Endothelial cell of umbilical vein (primary cell): ENCODE measurements around the gene WIPF3. TPM values are rescaled to one million over a fixed set of nuclear protein-coding genes. Genes with fewer than 3 reads are reported as not detected.

ENCODE experiments used
- BruUV-seq: library from RNA; stranded (reverse); fragments of 400-500 nt; replicated peaks from 2 replicates; lab custom pipeline; 2021; lab: Mats Ljungman, UMichigan
- CTCF ChIA-PET: fragments of 300-600, 350-600 bp; sonication (Branson Sonifier 250); formaldehyde crosslinking; loops from one replicate; lab custom pipeline; 2021; ENCODE audit warnings: antibody characterized with exemption, inconsistent platforms; lab: Charles Lee
- POLR2A ChIA-PET: fragments of 300-600, 350-600 bp; sonication (Branson Sonifier 250); formaldehyde crosslinking; loops from one replicate; lab custom pipeline; 2021; ENCODE audit warnings: antibody characterized with exemption, inconsistent platforms; lab: Charles Lee
- DNase-seq: peaks from one replicate; pipeline ENCODE4 v3.0.0-alpha.2; 2011; ENCODE audit warnings: low read depth, low spot score
- FAIRE-seq: peaks from 2 replicates; lab custom pipeline; 2011; peaks lifted over from hg19 to GRCh38; lab: Jason Lieb, UNC
- H2AFZ ChIP-seq: 2 replicates; pipeline ENCODE4 v1.6.0; 2012; ENCODE audit warnings: low read depth, low read length, control low read depth, inconsistent platforms
- H3K27ac ChIP-seq: 2 replicates; pipeline ENCODE4 v1.5.1; 2011; ENCODE audit warnings: low read depth, mild to moderate bottlenecking, control low read depth, low read length, moderate library complexity; ENCODE audit not compliant: insufficient read depth
- H3K27me3 ChIP-seq, 2 experiments: 2 replicates each; pipeline versions ENCODE4 v1.6.0 to v1.6.1; 2011; ENCODE audit warnings: low read length in 2 of 2, mixed read lengths in 1 of 2; ENCODE audit not compliant: control insufficient read depth in 2 of 2, insufficient read depth in 2 of 2
- H3K36me3 ChIP-seq, 2 experiments: 2 replicates in 1 of 2; 3 replicates in 1 of 2; pipeline ENCODE4 v1.5.1; 2011; ENCODE audit warnings: low read length in 2 of 2, mild to moderate bottlenecking in 1 of 2, moderate library complexity in 1 of 2; ENCODE audit not compliant: control insufficient read depth in 2 of 2, insufficient read depth in 2 of 2; ENCODE audit errors: extremely low read depth in 1 of 2
- H3K4me1 ChIP-seq: 3 replicates; pipeline ENCODE4 v1.5.1; 2011; ENCODE audit warnings: mild to moderate bottlenecking, low read length; ENCODE audit not compliant: control insufficient read depth, insufficient read depth; ENCODE audit errors: extremely low read depth
- H3K4me2 ChIP-seq: 2 replicates; pipeline ENCODE4 v1.6.1; 2011; ENCODE audit warnings: low read length, control low read depth, mixed read lengths; ENCODE audit not compliant: insufficient read depth
- H3K4me3 ChIP-seq, 3 experiments: fragments of 200-600 bp in 1 of 3; sonication (generic), shearing (Covaris generic) in 1 of 3; replicated peaks in 1 of 3; 2 replicates each; pipeline ENCODE4 v1.5.1; 2011 to 2016; ENCODE audit warnings: control low read depth in 3 of 3, low read length in 3 of 3, mild to moderate bottlenecking in 2 of 3, inconsistent platforms in 1 of 3, low read depth in 1 of 3, moderate library complexity in 1 of 3; ENCODE audit not compliant: insufficient read depth in 1 of 3
- H3K79me2 ChIP-seq: 2 replicates; pipeline ENCODE4 v1.6.0; 2012; ENCODE audit warnings: low read length, inconsistent platforms; ENCODE audit not compliant: control insufficient read depth, insufficient read depth
- H3K9ac ChIP-seq: replicated peaks from 2 replicates; pipeline ENCODE3; 2011; ENCODE audit warnings: low read length, control low read depth; ENCODE audit not compliant: insufficient read depth; ENCODE audit errors: extremely low read depth
- H3K9me1 ChIP-seq: replicated peaks from 3 replicates; pipeline ENCODE4 v1.6.0; 2011; ENCODE audit warnings: mild to moderate bottlenecking, low read length; ENCODE audit not compliant: control insufficient read depth, insufficient read depth; ENCODE audit errors: extremely low read depth
- H3K9me3 ChIP-seq: replicated peaks from 2 replicates; pipeline ENCODE4 v1.5.1; 2012; ENCODE audit warnings: low read length, inconsistent platforms; ENCODE audit not compliant: control insufficient read depth, insufficient read depth
- H4K20me1 ChIP-seq: replicated peaks from 2 replicates; pipeline ENCODE3; 2011; ENCODE audit warnings: mild to moderate bottlenecking, low read length; ENCODE audit not compliant: control insufficient read depth, insufficient read depth; ENCODE audit errors: extremely low read depth
- EZH2 ChIP-seq: IDR thresholded peaks from 2 replicates; pipeline ENCODE4 v1.6.1; 2012; ENCODE audit warnings: borderline replicate concordance, low read depth, mild to moderate bottlenecking, moderate library complexity, low read length, inconsistent platforms; ENCODE audit not compliant: severe bottlenecking
- FOS ChIP-seq: IDR thresholded peaks from 2 replicates; pipeline ENCODE4 v1.6.1; 2011; ENCODE audit warnings: mild to moderate bottlenecking, low read length, moderate library complexity, borderline replicate concordance; ENCODE audit not compliant: insufficient read depth
- GATA2 ChIP-seq: IDR thresholded peaks from 2 replicates; pipeline ENCODE4 v1.7.0; 2011; ENCODE audit warnings: low read depth, mild to moderate bottlenecking, moderate library complexity, mixed read lengths, low read length; ENCODE audit not compliant: insufficient read length, insufficient read depth
- JUN ChIP-seq: IDR thresholded peaks from 2 replicates; pipeline ENCODE4 v1.6.1; 2011; ENCODE audit warnings: borderline replicate concordance, low read depth; ENCODE audit not compliant: insufficient read length, insufficient read depth
- MYC ChIP-seq: IDR thresholded peaks from one replicate; pipeline ENCODE4 v1.6.1; 2011; ENCODE audit warnings: mild to moderate bottlenecking, low read depth, low read length
- POLR2A ChIP-seq: IDR thresholded peaks from 2 replicates; pipeline ENCODE4 v1.6.1; 2012; ENCODE audit warnings: low read depth, mild to moderate bottlenecking, control low read depth, low read length
- POLR2AphosphoS5 ChIP-seq: IDR thresholded peaks from 2 replicates; pipeline ENCODE4 v1.6.1; 2012; ENCODE audit warnings: low read depth, mild to moderate bottlenecking, control low read depth, low read length, moderate library complexity; ENCODE audit not compliant: insufficient read depth
- dilution Hi-C: fragments of 300-500 bp; cut with MboI; formaldehyde crosslinking; loops from one replicate; pipeline ENCODE4 v1.15.0; 2019; ENCODE audit warnings: low sequenced_read_pairs; ENCODE audit not compliant: extremely low pct_ligation_motif_present
- intact Hi-C: fragments of 100-400 bp; cut with micrococcal nuclease; formaldehyde crosslinking; loops from one replicate; pipeline ENCODE4 v1.10.0; 2022
- polyA plus RNA-seq, 4 experiments: library from polyadenylated mRNA; depleted of rRNA in 3 of 4; stranded (reverse) in 3 of 4; unstranded in 1 of 4; fragments of >200 nt; gene quantifications; 2 replicates each; pipeline versions ENCODE4 v1.2.1 to v1.2.3, GENCODE V29; 2011 to 2012; ENCODE audit warnings: missing spikeins in 1 of 4
- small RNA-seq: library from RNA; depleted of rRNA; stranded (forward); fragments of <200 nt; gene quantifications from one replicate; pipeline ENCODE3, GENCODE V24; 2012; ENCODE audit warnings: low replicate concordance, low read depth; ENCODE audit not compliant: insufficient read depth, insufficient read length
- total RNA-seq: library from RNA; stranded (reverse); gene quantifications from 2 replicates; pipeline ENCODE4 v1.2.3, GENCODE V29; 2021
- TF ChIP-seq, protein P1 (sequence below): IDR thresholded peaks from 2 replicates; pipeline ENCODE4 v1.6.1; 2011; ENCODE audit not compliant: insufficient read depth, insufficient read length
- TF ChIP-seq, protein P2 (sequence below), 2 donors: IDR thresholded peaks; 1 replicate in 1 of 2; 2 replicates in 1 of 2; pipeline ENCODE4 v1.5.1; 2011; ENCODE audit warnings: low read length in 2 of 2, mild to moderate bottlenecking in 2 of 2, moderate library complexity in 2 of 2, control low read depth in 1 of 2, inconsistent platforms in 1 of 2, low read depth in 1 of 2; ENCODE audit not compliant: insufficient read depth in 1 of 2; ENCODE audit errors: extremely low read depth in 1 of 2

WIPF3 gene
- total and polyA plus RNA-seq, 2 donors (not counting 3 experiments of a cell fraction or from before 2014, with no cell fraction given) = 0.01 to 0.35 TPM

DNA sequence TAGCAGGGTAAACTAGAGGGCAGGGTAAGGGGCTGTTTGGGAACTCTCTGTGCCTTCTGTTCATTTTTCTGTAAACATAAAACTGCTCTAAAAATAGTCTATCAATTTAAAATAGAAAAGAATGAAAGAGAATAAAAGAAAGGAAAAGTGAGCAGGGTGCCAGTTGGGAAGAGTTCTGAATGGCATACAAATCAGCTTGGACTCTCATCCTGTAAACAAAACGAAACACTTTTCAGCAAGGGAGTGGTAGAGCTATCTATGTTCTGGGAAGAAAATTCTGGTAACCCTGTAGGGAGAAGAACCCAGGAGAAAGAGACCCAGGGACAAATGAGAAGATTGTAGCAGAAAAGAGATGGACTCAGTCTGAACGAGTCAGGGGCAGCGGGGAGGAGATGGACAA, 158.7 kb downstream of the WIPF3 start:
- no TSS peak for BruUV-seq
- TF ChIP-seq, protein P1, sequence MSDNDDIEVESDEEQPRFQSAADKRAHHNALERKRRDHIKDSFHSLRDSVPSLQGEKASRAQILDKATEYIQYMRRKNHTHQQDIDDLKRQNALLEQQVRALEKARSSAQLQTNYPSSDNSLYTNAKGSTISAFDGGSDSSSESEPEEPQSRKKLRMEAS = no peak
- no peak for TF ChIP-seq POLR2A
- TF ChIP-seq, protein P2, sequence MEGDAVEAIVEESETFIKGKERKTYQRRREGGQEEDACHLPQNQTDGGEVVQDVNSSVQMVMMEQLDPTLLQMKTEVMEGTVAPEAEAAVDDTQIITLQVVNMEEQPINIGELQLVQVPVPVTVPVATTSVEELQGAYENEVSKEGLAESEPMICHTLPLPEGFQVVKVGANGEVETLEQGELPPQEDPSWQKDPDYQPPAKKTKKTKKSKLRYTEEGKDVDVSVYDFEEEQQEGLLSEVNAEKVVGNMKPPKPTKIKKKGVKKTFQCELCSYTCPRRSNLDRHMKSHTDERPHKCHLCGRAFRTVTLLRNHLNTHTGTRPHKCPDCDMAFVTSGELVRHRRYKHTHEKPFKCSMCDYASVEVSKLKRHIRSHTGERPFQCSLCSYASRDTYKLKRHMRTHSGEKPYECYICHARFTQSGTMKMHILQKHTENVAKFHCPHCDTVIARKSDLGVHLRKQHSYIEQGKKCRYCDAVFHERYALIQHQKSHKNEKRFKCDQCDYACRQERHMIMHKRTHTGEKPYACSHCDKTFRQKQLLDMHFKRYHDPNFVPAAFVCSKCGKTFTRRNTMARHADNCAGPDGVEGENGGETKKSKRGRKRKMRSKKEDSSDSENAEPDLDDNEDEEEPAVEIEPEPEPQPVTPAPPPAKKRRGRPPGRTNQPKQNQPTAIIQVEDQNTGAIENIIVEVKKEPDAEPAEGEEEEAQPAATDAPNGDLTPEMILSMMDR (IDR thresholded peaks at IDR 0.05; ENCODE audit: extremely low read depth in 1 of 2, insufficient read depth in 1 of 2, low read depth in 1 of 2, low read length in 2 of 2) = no peak
- no peak for TF ChIP-seq POLR2AphosphoS5
- TF ChIP-seq JUN = no peak
- TF ChIP-seq EZH2 = no peak
- no peak for TF ChIP-seq MYC
- TF ChIP-seq GATA2 = no peak
- no peak for TF ChIP-seq FOS
- POLR2A ChIA-PET = no interaction called here
- dilution Hi-C loops (no loop called here), intact Hi-C loops (no loop called here)
- DNase-seq = no peak
- FAIRE-seq = no peak
- H3K9me1 ChIP-seq = no peaks in the 10 kb centered on the region
- H3K9me3 ChIP-seq = no peaks in the 10 kb centered on the region
- no peak overlapping the region for H3K27ac ChIP-seq
- no peak overlapping the region for H3K4me2 ChIP-seq
- H3K79me2 ChIP-seq = peaks cover 20% of the 10 kb centered on the region
- CTCF ChIA-PET = interaction anchor here (1.2 to 1.6 kb wide), 2 partner anchors 10 to 43 kb away, joined by 3 to 4 read pairs; no protein-coding TSS in a partner anchor
- no peak overlapping the region for H3K9ac ChIP-seq
- H3K27me3 ChIP-seq = no peaks in the 10 kb centered on the region
- H3K4me1 ChIP-seq = no peaks in the 10 kb centered on the region
- H4K20me1 ChIP-seq = no peaks in the 10 kb centered on the region
- no peak overlapping the region for H3K4me3 ChIP-seq
- H2AFZ ChIP-seq = no peak overlapping the region
- H3K36me3 ChIP-seq = peaks cover 4 to 11% of the 10 kb centered on the region in 2 experiments

Small RNA genes lying within 50 kb of the gene (small RNA-seq; reads per million reads assigned to genes)
- not detected for gene RF01210

Other genes starting within 250 kb of the WIPF3 start
- 1.8 and 4.1 TPM in 2 replicates for gene PRR15, start 242.7 kb upstream of the WIPF3 start, total RNA-seq
- 5.0 and 6.3 TPM in 2 replicates for gene PRR15, start 242.7 kb upstream of the WIPF3 start, polyA plus RNA-seq
- 125 and 127 TPM in 2 replicates for gene SCRN1, start 183.3 kb downstream of the WIPF3 start, total RNA-seq
- gene SCRN1, start 183.3 kb downstream of the WIPF3 start, polyA plus RNA-seq = 47.3 and 57.0 TPM in 2 replicates
- gene FKBP14, start 220.2 kb downstream of the WIPF3 start, total RNA-seq = 37.4 and 37.6 TPM in 2 replicates
- gene FKBP14, start 220.2 kb downstream of the WIPF3 start, polyA plus RNA-seq = 7.2 and 9.8 TPM in 2 replicates
- 17.9 and 19.8 TPM in 2 replicates for gene PLEKHA8, start 221.9 kb downstream of the WIPF3 start, total RNA-seq
- gene PLEKHA8, start 221.9 kb downstream of the WIPF3 start, polyA plus RNA-seq = 3.5 and 4.5 TPM in 2 replicates